Nephron progenitor cell (in vitro differentiated cells): ENCODE results near the gene DRD1.

ENCODE experiments used
- DNase-seq: peaks from one replicate; pipeline ENCODE4 v3.0.0; 2021
- H3K27ac Mint-ChIP-seq: 2 replicates; pipeline ENCODE4 v1.8.0; 2021; ENCODE audit warnings: mild to moderate bottlenecking, moderate library complexity, mixed read lengths
- H3K27me3 Mint-ChIP-seq: 2 replicates; pipeline ENCODE4 v1.8.0; 2021; ENCODE audit warnings: mild to moderate bottlenecking, low read depth, mixed read lengths; ENCODE audit not compliant: poor library complexity
- H3K36me3 Mint-ChIP-seq: 2 replicates; pipeline ENCODE4 v1.8.0; 2021; ENCODE audit warnings: low read depth, mixed read lengths
- H3K4me1 Mint-ChIP-seq: 2 replicates; pipeline ENCODE4 v1.8.0; 2021; ENCODE audit warnings: mixed read lengths
- H3K4me3 Mint-ChIP-seq: 2 replicates; pipeline ENCODE4 v1.8.0; 2021; ENCODE audit warnings: mild to moderate bottlenecking, moderate library complexity, mixed read lengths
- H3K9me3 Mint-ChIP-seq: 2 replicates; pipeline ENCODE4 v1.8.0; 2021; ENCODE audit warnings: mild to moderate bottlenecking, moderate library complexity, mixed read lengths
- CTCF ChIP-seq: fragments of 200-600 bp; sonication (generic); IDR thresholded peaks from 2 replicates; pipeline ENCODE4 v1.5.0; 2021; ENCODE audit warnings: antibody characterized with exemption

DRD1 gene

DNA sequence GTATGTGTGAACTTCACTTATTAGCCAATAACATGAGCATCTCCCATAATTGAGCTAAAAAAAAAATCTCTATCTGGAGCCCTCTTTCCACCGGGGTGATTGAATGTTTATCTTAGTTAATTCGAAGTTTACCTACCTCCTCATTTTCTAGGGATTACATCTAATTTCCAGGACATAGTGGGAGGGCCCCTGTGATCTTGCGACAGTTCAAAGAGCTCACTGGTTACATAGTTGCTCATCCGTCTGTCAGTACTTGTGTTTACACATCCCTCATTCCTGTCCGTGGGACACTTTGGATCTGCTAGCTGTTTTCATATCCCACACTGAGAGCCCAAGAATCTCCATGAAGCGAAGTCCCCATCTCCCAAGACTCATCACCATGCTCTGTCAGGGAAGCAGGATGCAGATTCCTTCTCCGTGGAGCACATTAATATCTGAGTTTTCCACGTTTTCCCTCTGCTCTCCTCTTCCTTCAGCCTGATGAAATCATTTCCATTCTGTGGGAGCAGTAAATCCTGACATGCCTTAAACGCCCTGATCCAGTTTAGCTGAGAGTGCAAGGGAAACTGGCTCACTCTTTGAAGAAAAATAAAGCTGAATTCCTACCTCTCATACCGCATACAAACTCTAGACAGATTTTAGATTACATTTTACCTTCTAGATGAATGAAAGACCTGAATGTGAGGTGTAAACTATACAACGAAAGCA is 24.2 kb upstream of the DRD1 start:
- Mint-ChIP-seq H3K27ac (no peak overlapping the region), H3K4me1 (peaks cover 16% of the 10 kb centered on the region), H3K27me3 (peaks cover 13% of the 10 kb centered on the region), H3K9me3 (no peaks in the 10 kb centered on the region), H3K4me3 (peak overlapping the region; percentile 11), H3K36me3 (no peaks in the 10 kb centered on the region)
- no peak for TF ChIP-seq CTCF
- DNase-seq = no peak

DNA sequence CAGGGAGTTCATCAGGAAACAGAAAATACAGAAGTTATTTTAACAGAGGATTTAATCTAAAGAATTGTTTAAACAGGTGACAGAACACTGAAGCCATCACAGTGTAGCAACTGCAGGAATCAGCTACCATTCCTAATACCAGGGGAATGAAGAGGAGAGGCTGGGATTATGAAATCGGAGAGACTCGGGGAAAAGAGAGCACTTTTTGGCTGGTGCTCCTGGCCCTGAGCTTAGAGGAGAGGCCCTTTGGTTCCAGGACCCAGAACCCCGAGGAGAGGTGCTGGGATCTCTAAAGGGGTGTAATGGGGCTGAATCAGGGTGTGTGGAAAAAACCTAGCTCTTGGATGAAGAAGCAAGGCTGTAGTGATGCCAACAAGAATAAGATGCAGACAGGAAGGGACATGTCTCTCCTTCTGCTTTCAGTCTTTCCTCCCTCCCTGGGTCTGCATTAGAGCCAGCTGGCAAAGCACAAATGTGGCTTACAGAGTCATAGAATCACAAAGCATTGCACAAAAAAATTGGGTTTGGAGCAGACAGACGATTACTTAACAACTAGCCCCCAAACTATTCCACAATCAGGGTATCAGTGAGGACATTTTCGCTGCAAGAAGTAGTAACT is 22.8 kb upstream of the DRD1 start:
- no peak overlapping the region for H3K27ac Mint-ChIP-seq
- TF ChIP-seq CTCF = no peak
- H3K9me3 Mint-ChIP-seq = no peaks in the 10 kb centered on the region
- H3K4me3 Mint-ChIP-seq = no peak overlapping the region
- peaks cover 13% of the 10 kb centered on the region for H3K27me3 Mint-ChIP-seq
- no peaks in the 10 kb centered on the region for H3K36me3 Mint-ChIP-seq
- peaks cover 16% of the 10 kb centered on the region for H3K4me1 Mint-ChIP-seq
- no peak for DNase-seq

- no peaks in the 10 kb centered on the region for H3K36me3 Mint-ChIP-seq
- no peak overlapping the region for H3K27ac Mint-ChIP-seq
- no peak for TF ChIP-seq CTCF
- DNase-seq = no peak
- H3K4me1 Mint-ChIP-seq = peaks cover 16% of the 10 kb centered on the region
- no peaks in the 10 kb centered on the region for H3K9me3 Mint-ChIP-seq
- no peak overlapping the region for H3K4me3 Mint-ChIP-seq
- peaks cover 13% of the 10 kb centered on the region for H3K27me3 Mint-ChIP-seq
Observed at GRCh38 chr5:175465282-175465681, 21.3 kb upstream of the DRD1 start.

DNA sequence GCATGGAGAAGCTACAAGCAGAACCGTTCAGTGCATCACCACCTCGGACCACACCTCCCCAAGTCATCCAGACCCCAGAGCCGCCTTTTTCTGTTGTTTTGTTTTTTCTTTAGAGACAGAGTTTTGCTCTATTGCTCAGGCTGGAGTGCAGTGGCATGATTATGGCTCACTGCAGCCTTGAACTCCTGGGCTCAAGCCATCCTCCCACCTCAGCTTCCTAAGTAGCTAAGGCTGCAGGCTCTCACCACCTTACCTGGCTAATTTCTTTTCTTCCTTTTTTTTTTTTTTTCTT is 20.9 kb upstream of the DRD1 start:
- H3K4me1 Mint-ChIP-seq = peaks cover 16% of the 10 kb centered on the region
- H3K4me3 Mint-ChIP-seq = no peak overlapping the region
- no peak overlapping the region for H3K27ac Mint-ChIP-seq
- peaks cover 13% of the 10 kb centered on the region for H3K27me3 Mint-ChIP-seq
- no peak for DNase-seq
- H3K36me3 Mint-ChIP-seq = no peaks in the 10 kb centered on the region
- H3K9me3 Mint-ChIP-seq = no peaks in the 10 kb centered on the region
- TF ChIP-seq CTCF = no peak

DNA sequence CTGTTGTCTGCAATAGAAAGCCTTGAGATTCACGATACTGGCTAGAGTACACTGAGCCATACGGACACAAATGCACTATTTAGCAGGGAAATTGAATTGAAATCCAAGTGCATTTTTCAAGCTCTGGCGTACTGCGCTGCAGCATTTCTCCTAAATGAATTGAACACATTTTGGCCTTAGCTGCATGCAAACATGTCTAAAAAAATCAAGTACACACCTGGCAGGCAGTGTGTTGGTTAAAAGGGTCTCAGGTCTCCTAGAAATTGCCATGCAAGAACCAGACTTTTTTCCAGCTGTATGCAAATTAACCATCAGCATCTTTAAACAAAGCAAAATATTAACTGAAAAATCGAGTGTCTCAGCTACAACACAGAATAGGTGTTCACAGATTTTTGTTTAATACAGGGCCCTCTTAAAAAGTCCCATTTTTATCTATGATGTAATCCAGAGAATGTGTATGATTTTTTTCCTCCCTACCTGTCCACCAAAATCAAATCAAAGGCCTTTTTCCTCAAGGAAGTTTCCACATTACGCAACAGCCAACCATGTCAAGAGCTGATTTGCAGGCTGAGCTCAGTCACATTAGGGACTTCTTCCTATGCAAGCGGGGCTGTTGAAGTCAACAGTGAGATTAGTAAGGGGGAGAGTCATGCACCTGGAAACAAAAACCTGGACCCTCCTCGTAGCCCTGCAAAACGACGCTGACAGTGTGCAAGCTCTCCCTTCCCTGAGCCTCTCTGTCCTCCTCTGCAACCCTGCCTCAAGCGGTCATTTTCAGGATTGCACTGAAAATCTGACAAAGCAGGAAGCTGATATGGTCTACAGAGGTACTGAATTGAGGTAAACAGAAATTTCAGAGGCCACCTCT is 20.3 kb upstream of the DRD1 start:
- H3K9me3 Mint-ChIP-seq = no peaks in the 10 kb centered on the region
- H3K4me3 Mint-ChIP-seq = no peak overlapping the region
- H3K27me3 Mint-ChIP-seq = peaks cover 14% of the 10 kb centered on the region
- no peaks in the 10 kb centered on the region for H3K36me3 Mint-ChIP-seq
- peak; percentile 72 for DNase-seq
- no peak overlapping the region for H3K27ac Mint-ChIP-seq
- peaks cover 16% of the 10 kb centered on the region for H3K4me1 Mint-ChIP-seq
- TF ChIP-seq CTCF = peak; percentile 73
